NCI-H446 (cell line): Measurements from ENCODE around the gene ERN1.
A peak's percentile ranks its signal among the peaks of the same experiment; 100 is the strongest.
"Not testable (repeated sequence)": the region's sequence is repeated elsewhere in the genome, so short reads cannot be mapped to it uniquely, and the experiment has no call there.

Source experiments
- DNase-seq, 2 experiments: peaks; one replicate each; lab custom pipeline; 2025; lab: John Stamatoyannopoulos, UW

ERN1 gene

DNA sequence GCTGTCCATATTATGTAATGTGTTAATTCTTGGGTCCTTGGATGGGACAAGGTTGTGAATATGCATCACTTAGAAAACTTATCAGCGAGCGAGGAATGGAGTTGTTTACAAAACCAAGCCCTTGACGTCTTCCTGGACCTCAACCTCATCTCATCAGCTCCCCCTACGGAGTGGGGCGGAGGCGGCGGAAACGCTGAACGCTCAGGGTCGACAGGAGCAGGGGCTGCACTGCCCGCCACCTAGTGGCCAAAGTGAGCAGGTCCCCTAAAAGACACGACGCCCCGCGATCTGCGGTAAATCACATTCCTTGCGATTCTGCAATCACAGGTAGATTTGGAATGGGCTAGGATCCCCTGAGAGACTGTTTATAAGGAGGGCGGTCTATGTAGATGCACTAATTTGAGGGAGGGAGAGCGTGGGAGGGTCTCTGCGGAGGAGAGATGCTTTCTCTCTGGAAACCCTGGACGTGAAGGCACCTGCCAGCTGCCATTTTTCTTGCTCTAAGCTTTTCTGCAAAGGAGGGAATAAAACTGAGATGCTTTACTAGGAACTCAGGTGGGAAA is 104.1 kb downstream of the ERN1 start:
- peak; percentile 21 to 69 for DNase-seq

DNA sequence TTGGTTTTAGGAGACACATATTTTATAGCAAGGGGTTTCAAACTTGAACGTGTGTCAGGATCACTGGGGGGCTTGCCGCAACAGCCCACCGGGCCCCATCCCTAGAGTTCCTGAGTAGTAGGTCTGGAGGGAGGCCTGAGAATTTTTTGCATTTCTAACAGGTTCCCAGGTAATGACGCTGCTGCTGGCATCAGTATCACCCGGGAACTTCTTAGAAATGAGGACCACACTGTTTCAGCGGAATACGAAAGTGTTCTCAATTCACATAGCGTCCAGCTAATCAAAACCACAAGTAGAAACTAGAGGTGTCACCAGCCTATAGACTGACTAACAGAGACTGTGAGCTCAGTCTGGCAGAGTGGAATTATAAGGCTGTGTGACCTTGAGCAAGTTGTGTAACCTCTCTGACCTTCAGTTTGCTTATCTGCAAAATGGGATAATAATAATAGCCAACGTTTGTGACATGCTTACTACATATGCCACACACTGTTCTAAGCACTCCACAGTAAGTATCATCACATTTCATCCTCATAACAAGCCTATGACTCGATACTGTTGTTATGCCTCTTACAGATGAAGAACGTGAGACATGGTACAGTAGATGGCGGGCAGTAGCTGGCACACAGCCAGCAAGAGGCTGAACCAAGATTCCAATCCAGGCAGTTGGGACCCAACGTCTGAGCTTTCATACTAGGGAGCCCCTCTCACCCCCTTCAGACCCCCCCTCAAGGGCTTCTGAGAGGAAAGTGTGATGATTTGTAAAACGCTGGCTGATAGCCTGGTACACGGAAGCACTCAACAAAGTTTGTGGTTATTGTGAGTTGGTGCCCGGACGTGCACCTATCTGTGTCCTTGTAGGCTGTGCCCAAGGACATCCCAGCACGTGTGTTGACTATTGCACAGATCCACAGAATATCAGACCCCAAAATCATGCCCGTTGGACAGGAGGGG is 104.9 kb downstream of the ERN1 start:
- no peak for DNase-seq

DNA sequence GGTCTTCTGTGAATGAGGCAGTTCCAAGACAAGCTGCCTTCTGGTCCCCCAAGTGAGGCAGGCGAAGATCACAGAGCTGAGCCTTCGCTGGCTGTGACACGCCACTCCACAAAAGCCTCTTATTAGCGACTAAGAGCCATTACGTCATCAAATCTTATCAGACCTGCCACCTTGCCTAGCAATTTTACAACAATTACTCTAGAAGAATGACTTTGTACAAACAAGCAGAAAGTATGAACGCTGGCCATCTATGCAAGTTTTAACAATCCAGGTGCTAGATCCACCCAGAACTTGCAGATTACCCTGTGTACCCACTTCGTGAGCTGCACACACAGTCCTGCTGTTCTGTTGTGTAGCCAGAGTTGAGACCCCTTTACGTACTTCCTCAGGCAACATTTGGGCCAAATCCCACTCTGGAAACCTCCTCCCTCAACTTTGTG is 105.7 kb downstream of the ERN1 start:
- no peak for DNase-seq

DNA sequence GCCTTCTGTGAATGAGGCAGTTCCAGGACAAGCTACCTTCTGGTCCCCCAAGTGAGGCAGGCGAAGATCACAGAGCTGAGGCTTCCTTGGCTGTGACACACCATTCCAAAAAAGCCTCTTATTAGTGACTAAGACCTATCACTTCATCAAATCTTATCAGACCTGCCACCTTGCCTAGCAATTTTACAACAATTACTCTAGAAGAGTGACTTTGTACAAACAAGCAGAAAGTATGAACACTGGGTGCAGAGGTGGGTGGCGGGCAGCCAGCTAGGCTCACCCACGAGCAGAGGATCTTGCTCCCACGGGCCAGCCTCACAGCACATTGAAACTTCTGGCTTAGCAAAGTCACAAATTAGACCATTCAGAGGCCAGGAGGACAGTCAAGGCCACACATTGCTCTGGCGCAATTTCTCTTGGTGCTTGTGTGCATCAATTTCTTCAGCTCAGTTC is 107.3 kb downstream of the ERN1 start:
- no peak for DNase-seq

DNA sequence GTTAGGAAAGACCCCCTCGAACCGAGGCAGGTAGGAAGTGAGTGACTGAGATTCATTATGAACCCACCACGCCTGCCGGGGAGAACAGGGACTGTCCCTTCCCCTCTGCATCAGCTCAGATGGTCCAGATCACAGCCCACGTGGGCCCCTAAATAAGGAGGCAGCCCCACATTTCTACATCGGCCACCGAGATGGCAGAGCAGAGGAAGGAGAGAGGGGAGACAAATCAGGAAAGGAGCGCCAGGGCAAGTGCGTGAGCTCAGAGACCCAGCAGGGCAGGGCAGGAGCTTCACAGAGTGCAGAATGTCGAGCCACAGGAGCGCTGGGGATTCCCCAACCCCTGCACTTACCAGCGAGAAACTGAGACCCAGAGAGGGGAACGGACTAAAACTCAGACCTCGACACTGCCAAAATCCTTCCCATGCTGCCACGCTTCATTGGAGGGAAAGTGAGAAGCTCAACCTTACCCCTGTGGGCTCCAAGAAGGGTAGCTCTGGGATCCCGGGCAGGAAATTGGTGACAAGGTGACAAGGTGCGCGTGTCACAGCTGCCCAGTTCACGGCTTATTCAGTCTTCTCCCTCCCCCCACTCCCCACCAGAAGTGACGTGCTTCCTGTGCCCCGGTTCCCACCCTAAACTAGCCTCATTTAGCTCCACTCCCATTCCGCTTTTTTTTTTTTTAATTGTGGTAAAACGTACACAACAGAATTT is 109.7 kb downstream of the ERN1 start, which contains the start of gene ICAM2:
TSS of gene ICAM2 (minus strand) at position 578 of the 711 bp plus-strand sequence. CDS start 13,942 bp downstream, outside the sequence.
- no peak for DNase-seq

DNA sequence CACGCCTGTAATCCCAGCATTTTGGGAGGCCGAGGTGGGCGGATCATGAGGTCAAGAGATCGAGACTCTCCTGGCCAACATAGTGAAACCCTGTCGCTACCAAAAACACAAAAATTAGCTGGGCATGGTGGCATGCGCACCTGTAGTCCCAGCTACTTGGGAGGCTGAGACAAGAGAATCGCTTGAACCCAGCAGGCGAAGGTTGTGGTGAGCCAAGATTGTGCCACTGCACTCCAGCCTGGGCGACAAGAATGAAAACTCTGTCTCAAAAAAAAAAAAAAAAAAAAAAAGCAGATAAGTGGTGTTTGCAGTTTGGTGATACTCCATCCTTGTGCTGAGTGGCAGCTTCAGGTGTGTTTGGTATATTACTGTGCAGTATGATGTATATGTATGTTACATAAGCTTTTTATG is 110.4 kb downstream of the ERN1 start:
- not testable (repeated sequence) for DNase-seq

DNA sequence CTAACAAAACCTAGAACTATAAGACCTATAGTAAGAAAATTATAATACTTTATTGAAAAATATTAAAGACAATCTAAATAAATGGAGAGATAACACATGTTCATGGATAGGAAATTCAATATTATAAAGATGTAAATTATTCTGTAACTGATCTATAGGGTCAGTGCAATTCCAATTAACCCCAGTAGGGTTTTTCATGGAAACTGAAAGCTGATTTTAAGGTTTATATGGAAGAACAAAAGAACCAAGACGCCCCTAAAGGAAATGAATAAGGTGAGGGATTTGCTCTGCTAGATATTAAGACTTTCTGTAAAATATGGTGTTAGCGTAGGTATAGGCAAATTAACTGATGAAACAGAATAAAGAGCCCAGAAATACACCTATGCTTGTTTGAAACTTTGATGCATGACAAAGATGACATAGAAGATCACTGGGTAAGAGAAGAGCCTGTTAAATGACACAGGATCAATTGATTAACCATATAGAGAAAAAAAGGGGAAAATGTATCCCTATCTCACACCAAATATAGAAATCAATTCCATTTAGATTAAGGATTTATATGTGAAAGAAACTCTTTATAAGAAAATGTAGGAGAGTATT is 112.5 kb downstream of the ERN1 start:
- DNase-seq, result no peak

DNA sequence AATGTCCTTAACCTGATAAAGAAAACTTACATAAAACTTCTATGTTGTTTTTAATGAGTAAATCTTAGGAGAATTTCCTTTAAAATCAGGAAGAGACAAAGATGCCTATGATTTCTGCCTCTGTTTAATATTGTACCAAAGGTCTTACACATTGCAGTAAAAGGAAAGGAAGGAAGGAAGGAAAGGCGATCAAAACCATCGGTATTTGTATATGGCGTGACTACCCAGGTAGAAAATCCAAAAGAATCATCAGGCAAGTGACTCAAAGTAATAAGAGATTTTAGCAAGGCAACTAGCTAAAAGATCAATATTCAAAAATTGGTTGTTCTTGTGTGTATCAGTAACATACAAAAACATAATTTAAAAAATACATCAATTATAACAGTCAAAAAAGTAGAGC is 113.0 kb downstream of the ERN1 start:
- no peak for DNase-seq

DNA sequence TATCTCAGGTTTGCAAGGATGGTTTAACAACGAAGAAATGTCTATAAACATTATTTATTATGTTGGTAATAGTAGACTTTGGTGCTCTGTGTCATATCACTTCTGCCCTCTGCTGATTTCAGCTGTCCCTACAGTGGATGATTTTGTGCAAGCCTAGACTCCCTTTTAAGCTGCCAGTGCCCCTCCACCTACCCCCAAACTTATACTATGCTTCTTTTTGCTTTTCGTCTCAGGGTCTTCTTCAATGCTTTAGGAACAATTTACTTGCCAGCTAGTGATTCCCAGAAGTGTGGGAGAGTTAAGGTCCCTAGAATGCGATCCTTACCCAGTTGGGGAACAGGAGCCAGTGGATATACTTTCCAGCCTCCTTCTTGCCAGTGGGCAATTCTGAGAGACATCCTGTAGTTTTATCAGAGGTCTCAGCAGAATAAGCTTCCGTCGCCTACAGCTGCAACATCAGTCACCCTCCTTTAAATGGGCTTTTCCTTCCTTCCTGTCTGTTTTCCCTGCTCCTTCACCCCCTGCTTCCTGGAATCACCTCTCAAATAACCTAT is 113.6 kb downstream of the ERN1 start:
- DNase-seq, result no peak

DNA sequence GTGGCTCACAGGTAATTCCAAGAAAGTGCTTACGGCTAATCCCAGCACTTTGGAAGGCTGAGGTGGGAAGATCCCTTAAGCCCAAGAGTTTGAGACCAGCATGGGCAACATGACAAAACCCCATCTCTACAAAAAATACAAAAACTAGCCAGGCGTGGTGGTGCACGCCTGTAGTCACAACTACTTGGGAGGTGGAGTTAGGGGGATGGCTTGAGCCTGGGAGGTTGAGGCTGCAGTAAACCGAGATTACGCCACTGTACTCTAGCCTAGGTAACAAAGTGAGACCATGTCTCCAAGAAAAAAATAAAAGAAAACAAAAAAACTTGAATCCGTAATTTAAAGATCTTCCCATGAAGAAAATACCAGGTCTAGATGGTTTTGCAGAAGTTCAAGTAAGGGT is 114.5 kb downstream of the ERN1 start:
- no peak for DNase-seq

DNA sequence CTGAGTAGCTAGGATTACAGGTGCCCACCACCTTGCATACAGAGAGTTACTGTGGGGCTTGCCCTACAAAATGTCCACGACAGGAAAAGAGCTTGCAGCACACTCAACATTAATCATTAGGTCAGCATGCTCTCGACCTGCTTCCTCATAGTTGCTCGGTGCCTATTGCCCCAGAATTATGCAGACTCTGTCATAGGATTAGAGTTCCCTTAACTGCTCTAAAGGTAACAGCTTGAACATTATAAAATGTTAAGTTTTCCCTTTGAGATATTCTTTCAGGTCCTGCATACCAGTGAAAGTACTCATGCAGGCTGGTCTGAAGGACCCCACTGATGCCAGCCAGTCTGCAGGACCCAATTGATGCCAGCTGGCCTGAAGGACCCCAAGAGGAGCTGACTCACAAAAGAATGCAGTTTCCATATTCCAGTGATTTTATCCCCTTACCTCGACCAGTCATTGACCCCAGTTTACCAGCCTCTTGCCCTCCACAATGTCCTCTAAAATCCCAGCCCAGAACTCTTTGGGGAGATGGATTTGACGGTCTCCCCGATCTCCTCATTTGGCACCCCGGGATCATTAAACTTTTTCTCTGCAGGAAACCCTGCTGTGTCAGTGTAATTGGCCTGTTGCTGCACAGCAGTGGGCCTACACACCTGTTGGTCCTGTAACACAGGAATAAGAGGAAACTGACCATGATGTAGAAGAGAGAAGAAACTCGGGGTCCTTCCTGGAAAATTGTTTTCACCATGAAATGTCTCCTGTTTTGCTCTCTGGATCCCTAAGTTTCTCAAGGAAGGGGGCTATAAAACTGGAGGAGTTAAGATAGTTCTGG is 120.2 kb downstream of the ERN1 start:
- no peak for DNase-seq

DNA sequence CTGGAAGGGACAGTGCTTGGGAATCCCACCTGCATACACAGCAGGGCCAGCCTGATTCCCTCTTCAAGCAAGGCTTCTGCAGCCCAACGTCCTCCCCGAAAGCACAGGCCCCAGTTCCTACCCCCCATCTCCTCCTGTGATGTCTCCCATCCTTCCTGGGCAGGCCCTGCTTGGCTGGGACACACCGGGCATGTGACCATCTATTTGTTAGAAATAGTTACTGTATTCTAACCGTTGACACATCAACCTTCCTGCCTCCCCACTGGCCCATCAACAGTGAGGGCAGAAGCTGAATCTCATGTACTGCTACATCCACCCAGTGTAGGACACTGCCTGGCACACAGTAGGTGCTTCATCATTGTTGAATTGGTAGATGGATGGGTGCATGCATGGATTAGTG is 121.1 kb downstream of the ERN1 start:
- no peak for DNase-seq

DNA sequence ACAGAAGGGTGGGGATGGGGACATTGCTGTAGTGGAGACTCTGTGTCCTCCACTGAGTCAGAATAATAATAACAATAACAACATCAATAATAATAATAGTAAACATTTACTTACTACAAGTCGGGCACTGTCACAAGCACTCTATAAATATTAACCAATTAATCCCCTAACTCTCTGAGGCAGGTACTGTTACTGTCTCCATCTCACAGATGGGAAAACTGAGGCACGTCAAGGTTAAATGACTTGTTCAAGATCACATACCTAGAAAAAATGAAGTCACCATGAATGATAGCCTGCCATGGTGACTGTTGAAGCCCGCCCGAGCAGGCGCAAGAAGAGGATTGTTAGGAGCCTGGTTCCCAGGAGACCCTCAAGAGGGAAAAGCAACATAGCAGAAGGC is 121.6 kb downstream of the ERN1 start:
- DNase-seq, result no peak

DNA sequence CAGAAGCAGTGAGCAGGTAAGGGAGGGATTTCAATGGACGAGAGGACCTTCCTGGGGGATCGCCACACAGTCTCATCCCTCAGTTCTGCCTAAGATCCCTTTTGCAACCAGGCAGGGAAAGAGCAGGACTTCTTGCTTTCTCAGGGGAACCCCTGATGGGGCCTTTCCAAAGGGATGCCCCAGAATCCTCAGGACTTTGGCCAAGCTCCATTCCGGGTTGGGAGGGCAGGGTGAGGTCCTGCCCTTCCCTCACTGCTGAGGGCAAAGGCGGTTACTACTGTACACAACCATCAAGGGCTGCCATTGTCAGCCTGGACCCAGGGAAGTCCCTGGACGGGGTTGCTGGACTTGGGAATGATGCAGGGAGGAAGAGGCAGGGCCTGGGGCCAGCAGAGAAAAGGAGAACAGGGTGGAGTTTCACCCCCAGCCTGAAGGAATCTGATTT is 122.1 kb downstream of the ERN1 start:
- no peak for DNase-seq

DNA sequence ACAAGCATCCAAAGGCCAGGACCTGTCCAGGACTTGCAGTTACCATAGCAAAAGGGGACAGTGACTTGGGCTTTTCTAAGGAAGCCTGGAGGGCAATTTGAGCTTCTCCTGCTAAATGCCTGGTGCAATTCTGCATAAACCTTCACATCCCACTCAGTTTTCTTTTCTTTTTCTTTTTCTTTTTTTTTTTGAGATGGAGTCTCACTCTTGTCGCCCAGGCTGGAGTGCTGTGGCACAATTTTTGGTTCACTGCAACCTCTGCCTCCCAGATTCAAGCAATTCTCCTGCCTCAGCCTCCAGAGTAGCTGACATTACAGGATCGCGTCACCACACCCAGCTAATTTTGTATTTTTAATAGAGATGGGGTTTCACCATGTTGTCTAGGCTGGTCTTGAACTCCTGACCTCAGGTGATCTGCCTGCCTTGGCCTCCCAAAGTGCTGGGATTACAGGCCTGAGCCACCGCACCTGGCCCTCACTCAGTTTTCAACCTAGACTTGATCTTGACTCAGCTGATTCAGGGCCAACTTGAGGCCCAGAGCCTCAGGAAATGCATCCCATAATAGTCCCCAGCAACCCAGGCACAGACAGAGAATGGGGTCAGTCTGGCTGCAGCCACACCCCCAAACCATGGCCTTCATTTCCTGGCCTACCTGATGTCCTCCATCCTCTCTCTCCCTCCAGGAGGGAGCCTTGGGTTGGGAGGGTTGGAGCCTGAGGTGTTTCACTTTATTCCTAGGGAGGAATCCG is 122.7 kb downstream of the ERN1 start:
- not testable (repeated sequence) for DNase-seq

DNA sequence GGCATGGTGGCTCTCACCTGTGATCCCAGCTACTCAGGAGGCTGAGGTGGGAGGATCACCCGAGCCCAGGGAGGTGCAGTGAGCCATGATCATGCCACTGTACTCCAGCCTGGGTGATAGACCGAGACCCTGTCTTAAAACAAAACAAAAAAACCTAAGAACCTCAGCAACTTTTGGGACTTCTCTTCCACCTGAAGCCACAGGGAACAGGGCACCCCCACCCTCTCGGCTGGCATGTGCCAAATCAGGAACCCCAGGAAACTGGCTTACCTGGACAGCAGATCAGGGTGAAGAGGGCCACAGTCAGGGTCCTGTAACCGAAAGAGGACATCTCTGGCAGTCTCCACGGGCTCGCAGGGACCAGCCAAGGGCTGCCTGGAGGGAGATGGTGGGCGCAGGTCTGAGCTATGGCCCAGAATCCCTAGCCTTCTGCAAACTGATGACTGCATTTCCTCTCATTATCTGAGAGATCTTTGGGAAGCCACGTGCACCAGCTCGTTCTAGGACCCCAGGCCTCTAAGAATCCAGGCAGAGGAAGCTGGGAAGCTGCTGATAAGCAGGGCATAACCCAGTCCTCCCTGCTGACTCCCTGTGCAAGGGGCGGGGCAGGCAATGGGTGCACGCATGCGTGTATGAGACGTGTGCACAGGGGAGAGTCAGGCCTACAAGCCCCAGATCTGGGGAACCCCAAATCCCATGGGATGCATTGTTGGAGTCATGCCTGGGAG is 123.4 kb downstream of the ERN1 start:
- no peak for DNase-seq

DNA sequence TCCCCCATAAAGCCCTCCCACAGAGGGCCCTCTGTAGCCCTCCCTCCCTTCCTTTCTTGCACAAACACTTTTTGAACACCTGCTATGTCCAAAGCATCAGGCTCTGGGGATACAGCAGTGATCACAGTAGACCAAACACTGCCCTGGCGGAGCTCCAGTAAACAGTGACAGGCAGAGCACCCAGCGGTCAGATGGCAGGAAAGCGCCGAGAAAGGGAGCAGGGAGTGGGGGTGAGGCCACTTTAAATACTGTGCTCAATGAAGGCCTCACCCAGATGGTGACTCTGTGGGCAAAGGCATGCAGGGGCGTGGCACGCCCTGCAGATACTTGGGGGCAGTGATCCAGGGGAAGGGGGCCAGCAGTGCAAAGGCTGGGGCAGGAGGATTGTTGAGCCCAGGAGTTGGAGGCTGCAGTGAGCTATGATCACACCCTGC is 124.2 kb downstream of the ERN1 start:
- peak in 1 of 2 experiments; percentile 36 for DNase-seq

DNA sequence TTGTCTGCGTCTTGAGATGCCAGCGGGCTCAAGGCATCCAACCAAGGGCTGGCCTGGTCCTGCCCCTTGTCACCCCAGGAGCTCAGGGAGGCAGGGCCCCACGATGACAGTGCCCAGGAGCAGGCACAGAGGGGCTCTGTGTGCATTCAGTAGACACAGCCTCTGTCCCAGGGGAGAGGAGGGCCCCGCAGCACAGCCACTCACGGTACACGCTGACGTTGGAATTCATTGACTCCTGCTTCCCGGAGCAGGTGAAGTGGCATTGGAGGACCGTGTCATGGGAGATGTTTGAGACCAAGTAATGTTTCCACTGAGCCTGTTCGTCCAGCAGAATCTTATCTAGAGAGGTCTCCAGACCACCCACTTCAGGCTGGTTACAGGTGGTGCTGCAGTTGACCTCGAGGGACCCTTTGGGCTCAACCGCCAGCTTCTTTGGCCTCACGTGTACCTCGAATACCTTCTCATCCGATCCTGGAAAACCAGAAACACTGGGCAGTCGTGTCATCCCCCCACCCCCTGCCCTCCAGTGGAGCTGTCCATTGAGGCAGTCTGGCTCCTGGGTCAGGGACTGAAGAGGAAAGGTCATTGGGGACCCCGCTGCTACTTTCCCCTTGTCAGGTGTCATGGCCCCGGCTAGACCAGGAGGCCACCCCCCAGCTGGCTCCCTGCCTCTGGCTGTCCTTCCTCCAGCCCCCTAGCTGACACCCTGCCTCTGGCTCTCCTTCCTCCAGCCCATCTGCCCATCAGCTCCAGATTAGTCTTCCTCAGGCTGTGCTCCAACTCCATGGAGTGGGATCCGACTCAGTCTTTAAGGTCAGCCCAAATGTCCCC is 124.8 kb downstream of the ERN1 start:
- DNase-seq, result no peak
